NCI-H1092 treated with DMSO at 0.1 percent for 48 hours (cell line): Measurements from ENCODE around the gene PSMB5.
A peak's percentile ranks its signal among the peaks of the same experiment; 100 is the strongest.

Experiments used
- DNase-seq: peaks from one replicate; lab custom pipeline; 2025; lab: John Stamatoyannopoulos, UW

The PSMB5 gene

DNA sequence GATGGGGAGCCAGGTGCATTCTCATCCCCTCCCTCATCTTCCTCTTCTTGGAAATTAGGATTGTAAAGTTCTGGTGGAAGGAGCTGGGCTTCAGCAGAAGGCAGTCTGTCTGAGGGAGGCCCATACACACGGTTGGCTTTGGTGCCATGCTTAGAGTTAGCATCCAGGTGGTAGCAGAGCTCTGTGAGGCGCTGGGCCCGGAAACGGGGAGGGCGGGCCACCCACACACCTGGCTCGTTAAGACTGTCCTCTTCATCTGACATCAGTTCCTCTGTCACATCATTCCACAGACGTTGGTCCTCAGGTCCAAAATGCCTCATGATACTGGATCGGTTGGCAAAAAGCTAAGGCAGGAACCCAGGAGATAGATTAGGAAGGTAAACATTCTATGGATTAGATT lies 47.4 kb downstream of the PSMB5 start:
- DNase-seq: no peak

GRCh38 chr14:22986508-22987054 lies 48.1 kb downstream of the PSMB5 start:
- peak; percentile 69 for DNase-seq

DNA sequence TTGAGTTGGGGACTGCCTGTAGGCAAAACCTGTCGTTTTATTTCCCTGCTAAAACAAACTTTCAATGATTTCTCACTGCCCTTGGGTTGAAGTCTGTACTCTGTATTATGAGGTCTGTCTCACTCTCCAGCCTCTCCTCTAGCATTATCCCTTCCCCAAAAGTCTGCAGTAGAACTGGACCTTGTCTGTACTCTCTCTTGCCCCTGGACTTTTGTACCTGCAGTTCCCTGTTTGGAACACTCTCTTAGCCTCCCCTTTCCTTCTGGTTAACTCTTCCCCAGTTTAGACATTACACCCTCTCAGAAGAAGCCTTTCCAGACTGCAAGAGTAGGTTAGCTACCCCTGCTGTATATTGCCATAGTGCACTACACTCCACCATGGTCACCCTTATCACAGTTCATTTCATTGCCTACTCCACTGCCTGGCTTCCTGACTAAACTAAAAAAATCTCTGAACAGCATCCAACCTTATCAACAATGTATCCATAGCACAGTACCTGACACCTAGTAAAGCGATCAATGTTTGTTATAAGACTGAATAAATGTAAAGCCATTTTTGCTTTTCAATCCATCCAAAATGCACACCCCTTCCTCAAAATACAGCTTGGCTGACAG lies 48.7 kb downstream of the PSMB5 start:
- no peak for DNase-seq

DNA sequence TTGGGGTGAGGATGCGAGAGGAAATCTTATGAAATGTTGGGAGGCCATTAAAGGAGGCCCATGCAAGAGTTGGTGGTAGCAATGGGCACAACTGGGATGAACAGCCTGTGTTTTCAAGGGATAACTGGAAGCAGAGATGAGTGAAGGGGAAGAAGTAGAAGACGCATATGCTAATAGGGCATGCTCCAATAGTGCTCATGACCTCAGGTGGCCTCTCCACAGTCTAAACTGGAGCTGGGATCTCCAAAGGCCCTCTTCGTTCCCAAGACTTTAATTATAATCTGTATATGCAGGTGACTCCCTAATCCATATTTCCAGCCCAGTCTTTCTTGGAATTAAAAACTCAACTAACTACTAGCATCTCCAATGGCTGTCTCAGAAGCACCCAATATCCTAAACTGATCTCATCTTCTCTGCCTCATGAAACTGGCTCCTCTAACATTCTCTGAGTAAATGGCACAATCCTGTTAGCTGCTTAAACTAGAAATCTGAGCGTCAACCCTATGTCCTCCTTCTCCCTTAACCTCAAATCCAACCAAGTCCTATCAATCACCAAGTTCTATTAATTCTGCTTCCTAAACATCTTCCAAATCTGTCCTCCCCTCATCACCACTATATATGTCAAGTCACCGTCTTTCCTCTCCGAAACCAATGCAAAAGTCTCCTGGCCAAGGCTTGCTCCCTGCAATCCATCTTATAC lies 49.6 kb downstream of the PSMB5 start:
- DNase-seq: no peak

DNA sequence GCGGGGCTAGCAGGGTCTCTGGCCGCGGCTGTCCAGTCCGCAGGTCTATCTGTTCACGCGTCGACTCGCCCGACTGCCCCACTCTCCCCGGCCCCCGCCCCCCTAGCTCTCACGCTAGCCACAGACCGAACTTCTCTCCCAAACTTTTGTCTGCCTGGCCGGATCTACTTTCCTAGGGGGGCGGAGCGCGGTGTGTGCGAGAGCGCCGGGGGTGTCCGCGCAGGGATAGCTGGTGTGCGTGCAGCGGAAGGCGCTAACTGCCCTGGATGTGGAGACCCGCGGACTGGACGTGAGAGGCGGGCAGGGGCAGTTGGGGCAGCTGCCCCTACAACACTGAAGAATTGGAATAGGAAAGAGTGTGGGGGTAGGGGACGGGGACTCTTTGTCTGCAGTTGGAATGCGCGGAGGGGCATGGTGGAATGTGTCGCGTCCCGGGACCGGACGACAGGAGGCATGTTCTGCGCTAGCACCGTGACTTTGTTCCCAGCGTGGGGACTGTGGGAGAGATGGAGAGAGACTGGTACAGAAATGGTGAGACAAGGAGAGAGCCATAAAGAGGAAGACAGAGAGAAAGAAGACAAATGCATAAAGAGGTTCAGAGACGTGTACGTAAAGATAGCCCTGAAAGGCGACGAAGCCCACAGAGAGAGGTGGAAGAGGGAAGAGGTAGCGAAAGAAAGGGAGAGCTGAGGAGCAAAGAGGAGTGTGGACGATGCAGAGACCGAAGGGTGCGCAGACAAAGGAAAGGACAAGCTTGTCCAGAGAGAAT lies 52.0 kb downstream of the PSMB5 start, which contains the start of gene AJUBA:
Gene AJUBA, minus strand, starts transcription at position 75 of the 769 bp plus-strand sequence. CDS start 285 bp downstream, outside the sequence.
- no peak for DNase-seq

GRCh38 chr14:22981876-22982476 lies 52.7 kb downstream of the PSMB5 start:
- no peak for DNase-seq

DNA sequence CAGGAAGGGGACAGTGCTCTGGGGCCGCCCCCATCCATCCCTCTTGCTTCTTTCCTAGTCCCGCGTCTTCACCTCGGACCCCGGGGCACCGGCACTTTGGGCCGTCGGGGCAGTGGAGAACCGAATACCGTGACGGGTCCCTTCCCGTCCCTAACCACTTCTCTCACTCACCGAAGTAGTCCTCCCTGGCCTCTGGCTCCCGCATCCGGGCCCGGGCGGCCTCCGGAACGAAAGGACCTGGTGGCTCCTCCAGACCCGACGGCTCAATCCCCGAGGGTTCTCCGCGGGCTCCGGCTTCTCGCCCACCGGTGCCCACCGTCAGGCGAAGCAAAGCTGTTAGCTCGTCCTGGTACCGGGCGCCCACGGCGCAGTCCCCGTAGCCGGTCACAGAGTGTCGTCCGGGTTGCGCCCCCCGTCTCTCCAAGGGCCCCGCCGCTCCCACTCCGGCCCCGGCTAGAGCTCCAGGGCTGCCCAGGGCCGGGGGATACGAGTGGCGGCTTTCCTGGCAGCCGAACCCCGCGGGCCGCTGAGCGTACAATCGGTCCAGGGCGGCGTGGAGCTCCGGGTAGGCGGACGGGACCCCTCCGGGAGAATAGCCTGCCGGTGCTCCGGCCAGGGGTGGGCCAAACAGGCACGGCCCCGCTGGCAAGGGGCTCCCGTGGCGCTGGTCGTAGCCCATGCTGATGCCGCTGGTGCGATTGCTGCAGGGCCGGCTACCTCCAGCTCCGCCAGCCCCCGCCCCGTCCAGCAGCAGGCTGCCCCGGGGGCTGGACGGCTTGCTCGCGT lies 53.4 kb downstream of the PSMB5 start:
- DNase-seq: no peak

- no peak for DNase-seq
These were observed 54.0 kb downstream of the PSMB5 start for GRCh38 chr14:22980672-22981089.

DNA sequence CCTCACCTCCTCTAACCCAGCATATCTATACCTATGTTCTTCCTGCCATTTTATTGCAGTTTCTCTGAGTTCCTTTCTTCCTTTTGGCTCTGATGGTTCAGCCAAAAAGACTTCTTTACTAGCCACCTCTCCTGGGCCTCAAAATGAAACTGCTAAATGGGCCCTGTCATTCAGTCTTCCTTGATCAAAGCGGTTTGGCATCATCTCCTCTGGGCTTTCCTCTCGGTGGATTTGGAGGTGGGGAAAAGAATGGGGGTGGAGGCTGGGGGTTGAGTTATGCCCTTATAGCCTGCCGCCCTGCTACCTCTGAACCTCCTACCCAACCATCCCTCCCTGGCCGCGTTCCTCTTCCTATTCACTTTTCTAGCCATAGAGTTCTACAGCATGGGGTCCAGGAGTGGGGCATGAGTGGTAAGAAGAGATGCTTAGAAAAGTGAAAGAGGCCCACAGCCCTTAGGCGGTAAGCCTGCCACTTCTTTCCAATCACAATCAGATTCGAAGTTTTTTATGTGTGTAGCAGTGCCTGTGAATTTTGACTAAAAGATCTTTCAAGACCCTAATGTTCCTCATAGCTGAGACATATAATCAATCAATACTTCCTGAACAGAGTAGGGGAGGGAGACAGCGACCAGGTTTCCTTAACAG lies 54.8 kb downstream of the PSMB5 start:
- no peak for DNase-seq

- DNase-seq: no peak
These were observed 55.6 kb downstream of the PSMB5 start for GRCh38 chr14:22978981-22979671.

GRCh38 chr14:22978487-22978837 lies 56.2 kb downstream of the PSMB5 start:
- no peak for DNase-seq

- no peak for DNase-seq
These were observed 56.8 kb downstream of the PSMB5 start for GRCh38 chr14:22977684-22978486.

GRCh38 chr14:22977434-22977683 lies 57.3 kb downstream of the PSMB5 start:
- DNase-seq: no peak

DNA sequence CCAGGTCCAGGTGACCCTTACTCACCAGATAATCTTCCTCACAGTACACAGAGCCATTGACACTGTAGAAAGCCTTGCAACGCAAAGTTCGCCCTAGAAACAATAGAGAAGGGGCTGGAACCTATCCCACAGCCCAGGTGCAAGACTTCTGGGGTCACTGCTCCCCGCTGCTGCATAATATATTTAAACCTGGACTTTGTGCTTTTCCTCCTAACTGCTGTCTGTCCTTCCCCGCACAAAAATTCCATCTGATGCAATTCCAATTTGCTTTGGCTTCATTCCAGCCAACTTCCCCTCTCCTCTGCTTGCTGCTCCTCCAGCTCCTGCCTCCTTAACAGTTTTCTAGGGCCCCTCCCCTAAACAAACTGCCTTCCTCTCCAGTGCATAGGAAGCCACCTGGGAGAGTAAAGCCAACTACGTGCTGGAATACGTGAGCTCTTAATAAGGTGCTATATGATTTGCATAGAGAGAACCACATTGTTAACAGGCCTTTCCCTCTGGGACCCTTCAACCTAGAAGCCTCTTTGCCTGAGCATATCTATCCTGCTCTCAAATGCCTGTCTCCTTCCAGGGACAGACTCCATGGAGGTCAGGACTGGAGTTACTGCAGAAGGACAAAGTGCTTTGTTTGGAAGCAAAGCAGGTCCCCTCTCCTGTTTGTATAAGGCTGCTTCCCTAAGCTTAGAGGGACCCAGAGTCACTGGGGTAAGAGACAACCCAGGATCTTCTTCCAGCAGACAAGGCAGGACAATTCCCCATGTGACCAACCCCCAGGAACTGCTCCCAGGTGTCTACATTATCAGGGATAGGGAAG lies 57.9 kb downstream of the PSMB5 start:
- DNase-seq: no peak
